ENCODE data around the gene DLG2. TPM values are rescaled to one million over a fixed set of nuclear protein-coding genes. Genes with fewer than 3 reads are reported as not detected.

The DLG2 gene
- total and polyA plus RNA-seq, 9 of the 15 experiments (the other 6 are each of a cell fraction or from before 2014, with no cell fraction given): 0.52 to 1.6 (median 0.95) TPM

DNA sequence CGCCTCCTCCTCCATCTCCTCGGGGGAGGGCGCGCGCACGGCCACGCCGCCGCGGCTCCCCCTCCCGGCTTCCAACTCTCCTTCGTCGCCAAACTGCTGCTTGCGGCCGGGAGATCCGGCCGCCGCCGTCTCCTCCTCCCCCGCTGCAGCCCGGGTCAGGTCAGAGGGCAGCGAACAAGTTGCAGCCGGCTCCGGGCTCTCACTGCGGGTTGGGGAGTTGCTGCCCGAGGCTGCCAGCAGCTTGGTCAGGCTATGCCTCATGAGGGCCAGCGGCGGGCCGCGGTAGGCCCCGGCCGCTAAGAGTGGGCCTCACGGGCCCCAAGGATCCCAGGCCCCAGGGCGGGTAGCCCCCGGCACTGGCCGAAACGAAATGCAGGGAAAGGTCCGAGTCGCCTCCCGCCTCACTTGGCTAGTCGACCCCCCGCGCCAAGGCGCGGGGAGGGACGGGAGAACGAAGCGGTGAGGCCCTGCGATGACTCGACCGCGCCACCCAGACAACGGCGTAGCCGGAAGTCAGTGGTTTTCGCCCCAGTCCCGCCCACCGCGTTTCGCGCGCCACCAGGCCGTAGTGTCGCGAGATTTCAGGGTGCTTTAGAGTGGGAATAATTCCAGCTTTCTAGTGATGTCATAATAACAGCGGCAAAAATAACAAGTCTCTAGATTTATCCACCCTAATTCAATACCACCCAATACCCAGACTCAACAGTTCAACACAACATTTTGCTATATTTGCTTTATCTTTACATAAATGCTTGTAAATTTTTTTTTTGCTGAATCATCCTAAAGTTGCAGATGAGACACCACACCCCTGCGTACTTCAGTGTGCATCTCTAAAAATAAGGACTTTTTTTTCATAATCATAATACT lies 37.7 kb upstream of the DLG2 start, which contains the start of gene CREBZF:
TSS of gene CREBZF (minus strand) at position 515 of the 867 bp plus-strand sequence. CDS start at position 261, 254 bp downstream.
- CTCF ChIA-PET (ENCODE audit: low intra/inter-chr PET ratio): no interaction called here
- TF ChIP-seq NFE2 (IDR thresholded peaks at IDR 0.05; ENCODE audit: low read depth) (peak; percentile 96), KAT2B (IDR thresholded peaks at IDR 0.05; ENCODE audit: low read depth, low read length) (no peak), CCNT2 (IDR thresholded peaks at IDR 0.05; ENCODE audit: borderline replicate concordance, extremely low read depth, insufficient read length, low read depth, low read length) (no peak), JUNB (CRISPR knock-in tag; conservative IDR thresholded peaks at IDR 0.05) (no peak), ZBED1 (IDR thresholded peaks at IDR 0.05) (peak; percentile 55; the same call in 1 of the 2 replicates), CREB1 (IDR thresholded peaks at IDR 0.05) (peak; percentile 55; the same call in 1 of the 2 replicates), CREB1 (CRISPR knock-in tag; IDR thresholded peaks at IDR 0.05) (no peak), ELF2 (CRISPR knock-in tag; IDR thresholded peaks at IDR 0.05) (peak; percentile 89), ZNF707 (CRISPR knock-in tag; conservative IDR thresholded peaks at IDR 0.05) (no peak), MBD2 (IDR thresholded peaks at IDR 0.05; ENCODE audit: borderline replicate concordance, low read depth) (peak; percentile 77)
- TF ChIP-seq, protein P1, sequence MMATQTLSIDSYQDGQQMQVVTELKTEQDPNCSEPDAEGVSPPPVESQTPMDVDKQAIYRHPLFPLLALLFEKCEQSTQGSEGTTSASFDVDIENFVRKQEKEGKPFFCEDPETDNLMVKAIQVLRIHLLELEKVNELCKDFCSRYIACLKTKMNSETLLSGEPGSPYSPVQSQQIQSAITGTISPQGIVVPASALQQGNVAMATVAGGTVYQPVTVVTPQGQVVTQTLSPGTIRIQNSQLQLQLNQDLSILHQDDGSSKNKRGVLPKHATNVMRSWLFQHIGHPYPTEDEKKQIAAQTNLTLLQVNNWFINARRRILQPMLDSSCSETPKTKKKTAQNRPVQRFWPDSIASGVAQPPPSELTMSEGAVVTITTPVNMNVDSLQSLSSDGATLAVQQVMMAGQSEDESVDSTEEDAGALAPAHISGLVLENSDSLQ (IDR thresholded peaks at IDR 0.05): no peak
- TF ChIP-seq, protein P2, sequence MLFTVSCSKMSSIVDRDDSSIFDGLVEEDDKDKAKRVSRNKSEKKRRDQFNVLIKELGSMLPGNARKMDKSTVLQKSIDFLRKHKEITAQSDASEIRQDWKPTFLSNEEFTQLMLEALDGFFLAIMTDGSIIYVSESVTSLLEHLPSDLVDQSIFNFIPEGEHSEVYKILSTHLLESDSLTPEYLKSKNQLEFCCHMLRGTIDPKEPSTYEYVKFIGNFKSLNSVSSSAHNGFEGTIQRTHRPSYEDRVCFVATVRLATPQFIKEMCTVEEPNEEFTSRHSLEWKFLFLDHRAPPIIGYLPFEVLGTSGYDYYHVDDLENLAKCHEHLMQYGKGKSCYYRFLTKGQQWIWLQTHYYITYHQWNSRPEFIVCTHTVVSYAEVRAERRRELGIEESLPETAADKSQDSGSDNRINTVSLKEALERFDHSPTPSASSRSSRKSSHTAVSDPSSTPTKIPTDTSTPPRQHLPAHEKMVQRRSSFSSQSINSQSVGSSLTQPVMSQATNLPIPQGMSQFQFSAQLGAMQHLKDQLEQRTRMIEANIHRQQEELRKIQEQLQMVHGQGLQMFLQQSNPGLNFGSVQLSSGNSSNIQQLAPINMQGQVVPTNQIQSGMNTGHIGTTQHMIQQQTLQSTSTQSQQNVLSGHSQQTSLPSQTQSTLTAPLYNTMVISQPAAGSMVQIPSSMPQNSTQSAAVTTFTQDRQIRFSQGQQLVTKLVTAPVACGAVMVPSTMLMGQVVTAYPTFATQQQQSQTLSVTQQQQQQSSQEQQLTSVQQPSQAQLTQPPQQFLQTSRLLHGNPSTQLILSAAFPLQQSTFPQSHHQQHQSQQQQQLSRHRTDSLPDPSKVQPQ (CRISPR knock-in tag; IDR thresholded peaks at IDR 0.05; ENCODE audit: borderline replicate concordance): no peak
- TF ChIP-seq, protein P3, sequence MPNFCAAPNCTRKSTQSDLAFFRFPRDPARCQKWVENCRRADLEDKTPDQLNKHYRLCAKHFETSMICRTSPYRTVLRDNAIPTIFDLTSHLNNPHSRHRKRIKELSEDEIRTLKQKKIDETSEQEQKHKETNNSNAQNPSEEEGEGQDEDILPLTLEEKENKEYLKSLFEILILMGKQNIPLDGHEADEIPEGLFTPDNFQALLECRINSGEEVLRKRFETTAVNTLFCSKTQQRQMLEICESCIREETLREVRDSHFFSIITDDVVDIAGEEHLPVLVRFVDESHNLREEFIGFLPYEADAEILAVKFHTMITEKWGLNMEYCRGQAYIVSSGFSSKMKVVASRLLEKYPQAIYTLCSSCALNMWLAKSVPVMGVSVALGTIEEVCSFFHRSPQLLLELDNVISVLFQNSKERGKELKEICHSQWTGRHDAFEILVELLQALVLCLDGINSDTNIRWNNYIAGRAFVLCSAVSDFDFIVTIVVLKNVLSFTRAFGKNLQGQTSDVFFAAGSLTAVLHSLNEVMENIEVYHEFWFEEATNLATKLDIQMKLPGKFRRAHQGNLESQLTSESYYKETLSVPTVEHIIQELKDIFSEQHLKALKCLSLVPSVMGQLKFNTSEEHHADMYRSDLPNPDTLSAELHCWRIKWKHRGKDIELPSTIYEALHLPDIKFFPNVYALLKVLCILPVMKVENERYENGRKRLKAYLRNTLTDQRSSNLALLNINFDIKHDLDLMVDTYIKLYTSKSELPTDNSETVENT (CRISPR knock-in tag; IDR thresholded peaks at IDR 0.05): peak; percentile 89

More for the DNA sequence above, 37.7 kb upstream of the DLG2 start, which contains the start of gene CREBZF:
- POLR2A ChIA-PET: interaction anchor here (0.6 to 10.1 kb wide), 10 partner anchors 9 to 277 kb away, joined by 3 to 145 read pairs (median 4); partner anchors contain the start of gene TMEM126A
- FAIRE-seq (peak; percentile 95), DNase-seq (ENCODE audit: extremely low read depth in 1 of 4, low spot score in 3 of 4) (peak; percentile 90 to 98 (median 92)), ATAC-seq (peak; percentile 88)
- H3K9me1 ChIP-seq (ENCODE audit: control insufficient read depth, insufficient read depth, low read length): no peaks in the 10 kb centered on the region
- peaks cover 16% of the 10 kb centered on the region for H4K20me1 ChIP-seq (replicated peaks; ENCODE audit: control insufficient read depth, insufficient read depth, low read length)
- 1% methylated on average over 56 of the region's 67 CpGs for WGBS (ENCODE audit: insufficient coverage, low coverage, missing lambda C conversion rate)
- TSS peak; percentile 57 for BruUV-seq (replicated peaks)
- H3K9me3 ChIP-seq (replicated peaks; ENCODE audit: control insufficient read depth, insufficient read depth, low read depth, low read length): no peaks in the 10 kb centered on the region
- H3K9ac ChIP-seq (ENCODE audit: insufficient read depth in 1 of 2, low read depth in 2 of 2, low read length in 2 of 2): peak within 1 kb of the TSS; percentile 98
- peaks cover 51% of the 10 kb centered on the region for H3K79me2 ChIP-seq (ENCODE audit: control insufficient read depth, insufficient read depth, low read length)
- intact Hi-C loops (cut with micrococcal nuclease): loop anchor here (1.0 to 10.0 kb wide), 5 partner anchors 37 to 580 kb away; partner anchors contain the start of genes EED, PICALM and TMEM126B
- in situ Hi-C loops (cut with MboI): no loop called here
- peak within 1 kb of the TSS; percentile 94 for H3K4me3 ChIP-seq
- H3K4me2 ChIP-seq (ENCODE audit: insufficient read depth, low read length): peak within 1 kb of the TSS; percentile 95
- H3K36me3 ChIP-seq (ENCODE audit: control insufficient read depth, insufficient read depth, low read length): peaks cover 32% of the 10 kb centered on the region
- H3K4me1 ChIP-seq (replicated peaks in 1 of 2; ENCODE audit: control insufficient read depth in 2 of 2, insufficient read depth in 2 of 2, low read length in 2 of 2): peaks cover 5 to 14% of the 10 kb centered on the region in 2 experiments; a peak in 3 of 5 replicates
- H3K27ac ChIP-seq (ENCODE audit: extremely low read depth, low read depth, low read length): peak within 1 kb of the TSS; percentile 98
- peak within 1 kb of the TSS; percentile 99 for H2AFZ ChIP-seq (ENCODE audit: low read depth, low read length)
- no peaks in the 10 kb centered on the region for H3K27me3 ChIP-seq (ENCODE audit: control insufficient read depth in 2 of 2, insufficient read depth in 2 of 2, low read length in 2 of 2)

All from K562 (cell line).